Caco-2 (cell line): ENCODE measurements around the gene LRIT1. TPM values are rescaled to one million over a fixed set of nuclear protein-coding genes. Genes with fewer than 3 reads are reported as not detected.

Source experiments
- BruUV-seq: library from RNA; stranded (reverse); fragments of 400-500 nt; replicated peaks from 2 replicates; lab custom pipeline; 2021; lab: Mats Ljungman, UMichigan
- CTCF ChIA-PET: fragments of 300-600 bp; sonication (Branson Sonifier 250); formaldehyde crosslinking; loops from one replicate; lab custom pipeline; 2022; ENCODE audit warnings: antibody characterized with exemption; lab: Charles Lee
- POLR2A ChIA-PET: fragments of 300-600 bp; sonication (Branson Sonifier 250); formaldehyde crosslinking; loops from one replicate; lab custom pipeline; 2022; ENCODE audit warnings: antibody characterized with exemption; lab: Charles Lee
- DNase-seq, 2 experiments: peaks; one replicate each; pipeline versions ENCODE4 v3.0.0 to v3.0.0-alpha.2; 2020 to 2022
- H3K27me3 ChIP-seq: replicated peaks from 2 replicates; pipeline ENCODE4 v1.6.0; 2011; ENCODE audit warnings: low read length; ENCODE audit not compliant: control insufficient read depth, insufficient read depth
- H3K36me3 ChIP-seq: 2 replicates; pipeline ENCODE4 v1.5.1; 2011; ENCODE audit warnings: low read length; ENCODE audit not compliant: control insufficient read depth, insufficient read depth
- H3K4me1 ChIP-seq: fragments of 250-450 bp; sonication (Bioruptor Pico); 2 replicates; pipeline ENCODE4 v1.5.1; 2020; ENCODE audit warnings: mild to moderate bottlenecking
- H3K4me3 ChIP-seq: 2 replicates; pipeline ENCODE4 v1.5.1; 2011; ENCODE audit warnings: low read depth, mild to moderate bottlenecking, control low read depth, low read length
- H3K9me3 ChIP-seq: fragments of 250-450 bp; sonication (Bioruptor Pico); 2 replicates; pipeline ENCODE4 v1.5.1; 2020; ENCODE audit warnings: mild to moderate bottlenecking, moderate library complexity
- H3K27ac Mint-ChIP-seq: one replicate; pipeline ENCODE4 v1.8.0; 2022; ENCODE audit warnings: mixed read lengths; ENCODE audit not compliant: unreplicated experiment
- H3K27me3 Mint-ChIP-seq: one replicate; pipeline ENCODE4 v1.8.0; 2022; ENCODE audit warnings: mixed read lengths; ENCODE audit not compliant: insufficient read depth, unreplicated experiment
- H3K36me3 Mint-ChIP-seq: one replicate; pipeline ENCODE4 v1.8.0; 2022; ENCODE audit warnings: mild to moderate bottlenecking, mixed read lengths; ENCODE audit not compliant: insufficient read depth, unreplicated experiment
- H3K4me1 Mint-ChIP-seq: one replicate; pipeline ENCODE4 v1.8.0; 2022; ENCODE audit warnings: low read depth, mixed read lengths; ENCODE audit not compliant: unreplicated experiment
- H3K4me3 Mint-ChIP-seq: one replicate; pipeline ENCODE4 v1.8.0; 2022; ENCODE audit warnings: mild to moderate bottlenecking, moderate library complexity, mixed read lengths; ENCODE audit not compliant: unreplicated experiment
- H3K9me3 Mint-ChIP-seq: one replicate; pipeline ENCODE4 v1.8.0; 2022; ENCODE audit warnings: mixed read lengths; ENCODE audit not compliant: unreplicated experiment
- CTCF ChIP-seq, 2 experiments: fragments of 200-600 bp in 1 of 2; IDR thresholded peaks; 1 replicate in 1 of 2; 2 replicates in 1 of 2; pipeline versions ENCODE4 v1.5.1 to v1.8.0; 2011 to 2022; ENCODE audit warnings: antibody characterized with exemption in 1 of 2, control low read depth in 1 of 2, inconsistent platforms in 1 of 2, low read depth in 1 of 2, low read length in 1 of 2, mild to moderate bottlenecking in 1 of 2, moderate library complexity in 1 of 2; ENCODE audit not compliant: insufficient read depth in 1 of 2, severe bottlenecking in 1 of 2, unreplicated experiment in 1 of 2
- intact Hi-C: fragments of 100-400 bp; cut with micrococcal nuclease; formaldehyde crosslinking; loops from one replicate; pipeline ENCODE4 v1.10.0; 2022; ENCODE audit not compliant: unreplicated experiment
- total RNA-seq: library from RNA; stranded (reverse); gene quantifications from 2 replicates; pipeline ENCODE4 v1.2.3, GENCODE V29; 2022

LRIT1 gene
- total RNA-seq, 1 experiment from 2014 or later, result not detected

- peaks cover 9% of the 10 kb centered on the region for H3K9me3 Mint-ChIP-seq
- Histone ChIP-seq H3K36me3 (no peaks in the 10 kb centered on the region), H3K4me1 (no peaks in the 10 kb centered on the region), H3K9me3 (0 out of 2 replicates have a peak, but pooled peaks cover 3% of the 10 kb centered on the region), H3K4me3 (no peak overlapping the region), H3K27me3 (no peaks in the 10 kb centered on the region; the same call in 1 of the 2 replicates)
- intact Hi-C loops, result loop anchor here (1.0 to 10.0 kb wide), 5 partner anchors 89 to 481 kb away; no protein-coding TSS in a partner anchor
- H3K27ac Mint-ChIP-seq, result no peak overlapping the region
- ChIA-PET CTCF (interaction anchor here (0.9 to 1.6 kb wide), 3 partner anchors 65 to 274 kb away, joined by 4 to 7 read pairs (median 4); partner anchors contain the start of gene CCSER2), POLR2A (no interaction called here)
- no peak overlapping the region for H3K4me3 Mint-ChIP-seq
- BruUV-seq, result no TSS peak
- H3K36me3 Mint-ChIP-seq, result no peaks in the 10 kb centered on the region
- no peak for DNase-seq
- peaks cover 13% of the 10 kb centered on the region for H3K4me1 Mint-ChIP-seq
- no peak for TF ChIP-seq CTCF (IDR thresholded peaks at IDR 0.05; ENCODE audit: insufficient read depth in 1 of 2, low read depth in 1 of 2, low read length in 1 of 2, severe bottlenecking in 1 of 2, unreplicated experiment in 1 of 2)
- peaks cover 4% of the 10 kb centered on the region for H3K27me3 Mint-ChIP-seq
Observed at GRCh38 chr10:84263716-84264115, 22.4 kb upstream of the LRIT1 start.

- POLR2A ChIA-PET, result no interaction called here
- Histone ChIP-seq H3K27me3 (no peaks in the 10 kb centered on the region; the same call in 1 of the 2 replicates), H3K36me3 (no peaks in the 10 kb centered on the region), H3K9me3 (0 out of 2 replicates have a peak, but pooled peaks cover 3% of the 10 kb centered on the region), H3K4me3 (no peak overlapping the region), H3K4me1 (no peaks in the 10 kb centered on the region)
- H3K36me3 Mint-ChIP-seq, result no peaks in the 10 kb centered on the region
- CTCF ChIA-PET, result no interaction called here
- H3K27ac Mint-ChIP-seq, result no peak overlapping the region
- peaks cover 4% of the 10 kb centered on the region for H3K27me3 Mint-ChIP-seq
- no peak for DNase-seq
- BruUV-seq, result no TSS peak
- no peak for TF ChIP-seq CTCF (IDR thresholded peaks at IDR 0.05; ENCODE audit: insufficient read depth in 1 of 2, low read depth in 1 of 2, low read length in 1 of 2, severe bottlenecking in 1 of 2, unreplicated experiment in 1 of 2)
- H3K4me3 Mint-ChIP-seq, result no peak overlapping the region
- peaks cover 7% of the 10 kb centered on the region for H3K4me1 Mint-ChIP-seq
- intact Hi-C loops, result loop anchor here (10.0 kb wide), 2 partner anchors 352 to 482 kb away; no protein-coding TSS in a partner anchor
- H3K9me3 Mint-ChIP-seq, result peaks cover under 1% of the 10 kb centered on the region
Observed at GRCh38 chr10:84262190-84262956, 21.0 kb upstream of the LRIT1 start.

GRCh38 chr10:84261236-84261915 is 20.0 kb upstream of the LRIT1 start:
- Mint-ChIP-seq H3K27me3 (peaks cover 4% of the 10 kb centered on the region), H3K36me3 (no peaks in the 10 kb centered on the region), H3K9me3 (no peaks in the 10 kb centered on the region), H3K27ac (no peak overlapping the region), H3K4me1 (peaks cover 7% of the 10 kb centered on the region), H3K4me3 (no peak overlapping the region)
- no TSS peak for BruUV-seq
- POLR2A ChIA-PET, result no interaction called here
- Histone ChIP-seq H3K36me3 (no peaks in the 10 kb centered on the region), H3K4me3 (no peak overlapping the region), H3K9me3 (0 out of 2 replicates have a peak, but pooled peaks cover 3% of the 10 kb centered on the region), H3K4me1 (no peaks in the 10 kb centered on the region), H3K27me3 (no peaks in the 10 kb centered on the region; the same call in 1 of the 2 replicates)
- TF ChIP-seq CTCF (IDR thresholded peaks at IDR 0.05; ENCODE audit: insufficient read depth in 1 of 2, low read depth in 1 of 2, low read length in 1 of 2, severe bottlenecking in 1 of 2, unreplicated experiment in 1 of 2), result no peak
- no peak for DNase-seq
- intact Hi-C loops, result loop anchor here (10.0 kb wide), 2 partner anchors 353 to 483 kb away; no protein-coding TSS in a partner anchor
- CTCF ChIA-PET, result interaction anchor here (0.7 kb wide), 1 partner anchor 276 kb away, joined by 3 read pairs; no protein-coding TSS in a partner anchor
